ENCODE data around the gene PGM5. TPM values are rescaled to one million over a fixed set of nuclear protein-coding genes. Genes with fewer than 3 reads are reported as not detected.

PGM5 gene
- total RNA-seq, 1 experiment from 2014 or later, result not detected

DNA sequence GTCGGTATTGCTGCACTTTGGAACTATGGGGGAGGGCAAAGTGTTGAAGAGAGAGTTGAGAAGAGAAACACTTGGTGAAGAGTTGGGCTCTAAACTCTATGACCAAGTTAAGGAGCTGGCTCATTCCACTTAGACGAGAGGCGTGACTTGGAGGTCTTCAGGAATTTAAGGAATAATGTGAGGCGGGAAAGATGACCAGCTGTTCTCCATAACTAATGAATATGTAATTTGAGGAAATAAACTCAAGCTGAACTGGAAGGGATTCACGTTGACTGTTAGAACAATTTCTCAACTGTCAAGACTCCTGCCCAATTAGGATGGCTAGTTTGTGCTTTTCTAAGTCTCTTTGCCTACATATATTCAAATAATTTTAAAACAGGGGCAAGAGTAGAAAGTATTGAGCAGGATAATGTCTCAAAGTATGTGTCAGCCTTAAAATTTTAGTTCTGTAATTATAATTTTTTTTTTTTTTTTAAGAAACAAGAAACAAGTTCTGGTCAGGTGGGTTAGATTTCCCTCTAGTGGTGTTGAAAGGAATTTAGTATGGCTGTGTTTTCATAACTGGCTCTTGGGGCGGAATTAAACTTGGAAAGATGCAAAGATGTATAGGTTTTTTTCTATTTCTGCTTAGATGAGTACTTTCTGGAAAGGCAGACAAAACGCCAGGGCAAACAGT lies 150.9 kb downstream of the PGM5 start:
- no CpG with 5 or more reads among the region's 7 CpGs for WGBS (ENCODE audit: extremely low coverage, insufficient read length, low lambda C conversion rate)
- H3K27ac ChIP-seq (ENCODE audit: insufficient read length, low read depth, low read length), result no peak overlapping the region
- DNase-seq, result no peak
- H3K4ac ChIP-seq (ENCODE audit: low read depth, low read length), result no peak overlapping the region
- no peak overlapping the region for H2BK120ac ChIP-seq (ENCODE audit: low read depth, low read length, poor library complexity, severe bottlenecking)
- H3K9ac ChIP-seq (ENCODE audit: extremely low read depth, insufficient read length, low read length), result no peak overlapping the region
- no peaks in the 10 kb centered on the region for H3K79me1 ChIP-seq (ENCODE audit: insufficient read depth, low read depth, low read length, poor library complexity, severe bottlenecking)
- H3K56ac ChIP-seq (ENCODE audit: insufficient read length, low read depth, low read length), result no peak overlapping the region
- no peak overlapping the region for H4K8ac ChIP-seq (replicated peaks; ENCODE audit: insufficient read length, low read depth, low read length)
- Mint-ChIP-seq H3K9me3 (peaks cover 2 to 17% of the 10 kb centered on the region in 2 experiments; a peak in 2 of 5 replicates), H3K36me3 (ENCODE audit: insufficient read depth in 1 of 3, low read depth in 3 of 3) (no peaks in the 10 kb centered on the region), H3K4me3 (no peak overlapping the region), H3K27me3 (ENCODE audit: low read depth) (peaks cover 99% of the 10 kb centered on the region), H3K4me1 (peaks cover 5 to 7% of the 10 kb centered on the region in 2 experiments), H3K27ac (no peak overlapping the region)
- H3K4me1 ChIP-seq (ENCODE audit: insufficient read depth, low read length), result no peaks in the 10 kb centered on the region
- no peaks in the 10 kb centered on the region for H3K9me3 ChIP-seq (ENCODE audit: control insufficient read depth, low read depth, low read length)
- H3K4me2 ChIP-seq (ENCODE audit: insufficient read depth, insufficient read length, low read length), result no peak overlapping the region
- H2AK5ac ChIP-seq (ENCODE audit: insufficient read length, low read length), result no peak overlapping the region
- no peak overlapping the region for H2BK20ac ChIP-seq (ENCODE audit: low read depth, low read length, poor library complexity, severe bottlenecking)
- no peak overlapping the region for H2BK5ac ChIP-seq (ENCODE audit: insufficient read length, low read length)
- H3K23me2 ChIP-seq (ENCODE audit: insufficient read length, low read depth, low read length, poor library complexity, severe bottlenecking), result no peaks in the 10 kb centered on the region
- H3K23ac ChIP-seq (ENCODE audit: insufficient read length, low read depth, low read length), result no peak overlapping the region
- no peak overlapping the region for H3K18ac ChIP-seq (ENCODE audit: insufficient read length, low read depth, low read length)
- no peaks in the 10 kb centered on the region for H3K79me2 ChIP-seq (ENCODE audit: insufficient read depth, low read length)
- no peak overlapping the region for H4K91ac ChIP-seq (ENCODE audit: insufficient read length, low read depth, low read length)
- H3K14ac ChIP-seq (ENCODE audit: insufficient read depth, low read length), result no peak overlapping the region
- TF ChIP-seq, protein P1, sequence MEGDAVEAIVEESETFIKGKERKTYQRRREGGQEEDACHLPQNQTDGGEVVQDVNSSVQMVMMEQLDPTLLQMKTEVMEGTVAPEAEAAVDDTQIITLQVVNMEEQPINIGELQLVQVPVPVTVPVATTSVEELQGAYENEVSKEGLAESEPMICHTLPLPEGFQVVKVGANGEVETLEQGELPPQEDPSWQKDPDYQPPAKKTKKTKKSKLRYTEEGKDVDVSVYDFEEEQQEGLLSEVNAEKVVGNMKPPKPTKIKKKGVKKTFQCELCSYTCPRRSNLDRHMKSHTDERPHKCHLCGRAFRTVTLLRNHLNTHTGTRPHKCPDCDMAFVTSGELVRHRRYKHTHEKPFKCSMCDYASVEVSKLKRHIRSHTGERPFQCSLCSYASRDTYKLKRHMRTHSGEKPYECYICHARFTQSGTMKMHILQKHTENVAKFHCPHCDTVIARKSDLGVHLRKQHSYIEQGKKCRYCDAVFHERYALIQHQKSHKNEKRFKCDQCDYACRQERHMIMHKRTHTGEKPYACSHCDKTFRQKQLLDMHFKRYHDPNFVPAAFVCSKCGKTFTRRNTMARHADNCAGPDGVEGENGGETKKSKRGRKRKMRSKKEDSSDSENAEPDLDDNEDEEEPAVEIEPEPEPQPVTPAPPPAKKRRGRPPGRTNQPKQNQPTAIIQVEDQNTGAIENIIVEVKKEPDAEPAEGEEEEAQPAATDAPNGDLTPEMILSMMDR (conservative IDR thresholded peaks at IDR 0.05), result peak; percentile 74
- H3K27me3 ChIP-seq (ENCODE audit: insufficient read depth, low read length), result peaks cover 61% of the 10 kb centered on the region
- no peak overlapping the region for H2BK15ac ChIP-seq (ENCODE audit: low read depth, low read length)
- no peak overlapping the region for H2AFZ ChIP-seq (ENCODE audit: low read length)
- no peaks in the 10 kb centered on the region for H4K20me1 ChIP-seq (ENCODE audit: control insufficient read depth, insufficient read depth, insufficient read length)
- H3T11ph ChIP-seq (ENCODE audit: low read length), result no peak overlapping the region
- no peak overlapping the region for H2BK12ac ChIP-seq (ENCODE audit: insufficient read length, low read depth, low read length)
- no peak overlapping the region for H4K5ac ChIP-seq (ENCODE audit: insufficient read length, low read depth, low read length)
